Measurements from ENCODE around the gene FRMPD2.
"Not testable (repeated sequence)": the region's sequence is repeated elsewhere in the genome, so short reads cannot be mapped to it uniquely, and the experiment has no call there.

Gene FRMPD2

DNA sequence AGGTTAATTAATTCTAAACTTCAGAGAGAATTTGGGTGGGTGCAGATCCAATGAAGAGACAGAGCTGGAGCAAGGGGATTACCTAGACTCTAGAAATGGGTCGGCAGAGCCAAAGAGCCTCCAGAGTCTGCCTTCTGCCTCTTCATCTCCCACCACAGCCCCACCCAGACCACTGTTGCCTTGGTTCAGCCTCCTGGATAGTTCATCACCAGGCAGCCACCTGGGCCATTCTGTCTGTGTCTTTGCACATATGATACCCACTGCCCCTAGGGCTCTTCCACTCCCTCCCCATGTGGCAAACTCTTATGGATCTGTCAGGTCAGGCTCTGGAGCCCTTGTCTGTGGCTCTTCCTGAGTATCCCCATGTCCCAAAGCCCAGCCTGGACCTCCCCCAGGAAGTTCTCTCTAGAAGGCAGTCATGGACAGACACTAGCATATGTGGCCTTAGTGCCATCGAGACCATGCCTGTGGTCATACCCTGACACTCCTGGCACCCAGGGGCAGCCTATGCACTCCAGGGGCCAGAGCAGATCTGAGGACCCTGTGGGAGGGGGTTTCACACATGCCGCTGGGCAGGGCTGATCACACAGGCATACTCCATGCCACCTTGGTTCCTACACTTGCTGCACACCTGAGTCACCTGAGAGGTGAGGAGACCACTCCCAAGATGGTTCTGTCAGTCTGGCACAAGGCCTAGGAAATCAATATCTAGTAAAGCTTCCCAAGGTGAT, 41.6 kb downstream of the FRMPD2 start:
- DNase-seq, result no peak

- no peak for DNase-seq
Observed at GRCh38 chr10:48231699-48232315, 42.7 kb downstream of the FRMPD2 start.

GRCh38 chr10:48231178-48231577, 43.3 kb downstream of the FRMPD2 start:
- no peak for DNase-seq

GRCh38 chr10:48227213-48227612, 47.3 kb downstream of the FRMPD2 start:
- DNase-seq, result no peak

GRCh38 chr10:48224979-48225560, 49.4 kb downstream of the FRMPD2 start:
- no peak for DNase-seq

GRCh38 chr10:48224296-48224695, 50.2 kb downstream of the FRMPD2 start:
- DNase-seq, result no peak

- no peak for DNase-seq
Observed at GRCh38 chr10:48221814-48222213, 52.7 kb downstream of the FRMPD2 start.

DNA sequence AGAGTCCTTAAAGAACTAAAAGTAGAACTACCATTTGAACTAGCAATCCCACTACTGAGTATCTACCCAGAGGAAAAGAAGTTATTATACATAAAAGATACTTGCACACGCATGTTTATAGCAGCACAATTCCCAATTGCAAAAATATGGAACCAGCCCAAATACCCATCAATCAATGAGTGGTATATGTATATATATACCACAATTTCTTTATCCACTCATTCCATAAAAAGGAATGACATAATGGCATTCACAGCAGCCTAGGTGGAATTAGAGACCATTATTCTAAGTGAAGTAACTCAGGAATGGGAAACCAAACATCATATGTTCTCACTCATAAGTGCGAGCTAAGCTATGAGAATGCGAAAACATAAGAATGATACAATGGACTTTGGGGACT, 53.5 kb downstream of the FRMPD2 start:
- not testable (repeated sequence) for DNase-seq

DNA sequence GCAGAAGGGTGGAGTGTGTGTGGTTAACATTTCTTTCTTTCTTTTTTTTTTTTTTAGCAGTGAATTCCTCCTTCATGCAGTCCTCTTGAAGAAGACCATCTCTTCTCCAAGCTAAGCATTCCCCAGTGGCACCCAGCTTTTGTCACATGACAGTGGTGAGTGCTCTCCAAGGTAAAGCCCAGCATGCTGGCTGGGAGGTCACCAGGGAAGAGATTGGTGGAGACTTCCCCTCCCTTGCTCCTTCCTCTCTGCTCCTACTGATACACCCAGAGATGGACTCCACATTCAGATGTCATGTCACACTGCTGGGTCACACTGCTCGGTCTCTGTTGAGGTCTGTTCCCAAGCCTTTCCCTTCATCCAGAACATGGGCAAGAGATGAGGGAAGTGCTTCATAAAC, 55.3 kb downstream of the FRMPD2 start:
- no peak for DNase-seq

DNA sequence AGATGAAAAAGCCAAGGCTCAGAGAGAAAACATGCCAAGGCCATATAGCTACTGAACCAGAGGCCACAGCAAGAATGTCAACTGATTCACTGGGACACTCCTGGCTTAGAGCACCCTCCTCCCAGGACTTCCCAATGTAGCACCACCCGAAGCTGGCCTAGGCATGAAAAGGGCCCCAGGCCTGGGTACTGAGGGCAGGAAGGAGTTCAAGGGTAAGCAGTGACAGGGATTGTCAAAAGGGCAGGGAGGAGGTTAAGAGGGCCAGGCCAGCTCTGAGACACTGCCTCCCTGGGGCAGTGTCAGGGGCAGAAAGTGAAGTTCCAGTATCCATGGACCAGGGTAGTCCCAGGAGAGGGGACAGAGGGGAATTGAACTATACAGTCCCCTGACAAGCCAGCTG, 57.8 kb downstream of the FRMPD2 start:
- DNase-seq, result no peak

GRCh38 chr10:48216204-48216505, 58.3 kb downstream of the FRMPD2 start:
- DNase-seq, result no peak

- DNase-seq, result no peak
Observed at GRCh38 chr10:48215486-48216203, 58.9 kb downstream of the FRMPD2 start.

- DNase-seq, result no peak
Observed at GRCh38 chr10:48214716-48215485, 59.6 kb downstream of the FRMPD2 start.

DNA sequence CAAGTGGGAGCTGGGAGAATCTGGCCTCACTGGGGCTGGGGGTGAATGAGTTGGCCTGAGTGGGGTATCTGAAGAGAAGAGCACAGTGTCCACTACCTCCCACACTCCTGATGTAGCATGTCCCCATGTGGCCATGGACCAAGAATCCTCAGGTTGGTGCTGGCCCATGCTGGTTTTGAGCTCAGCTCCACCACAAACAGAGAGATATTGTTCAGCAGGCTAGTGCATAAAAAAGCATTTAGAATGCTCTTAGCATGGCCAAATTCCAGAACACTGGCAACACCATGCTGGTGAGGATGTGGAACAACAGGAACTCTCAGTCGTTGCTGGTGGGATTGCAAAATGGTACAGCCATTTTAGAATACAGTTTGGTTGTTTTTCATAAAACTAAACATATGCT, 61.4 kb downstream of the FRMPD2 start:
- DNase-seq, result no peak

DNA sequence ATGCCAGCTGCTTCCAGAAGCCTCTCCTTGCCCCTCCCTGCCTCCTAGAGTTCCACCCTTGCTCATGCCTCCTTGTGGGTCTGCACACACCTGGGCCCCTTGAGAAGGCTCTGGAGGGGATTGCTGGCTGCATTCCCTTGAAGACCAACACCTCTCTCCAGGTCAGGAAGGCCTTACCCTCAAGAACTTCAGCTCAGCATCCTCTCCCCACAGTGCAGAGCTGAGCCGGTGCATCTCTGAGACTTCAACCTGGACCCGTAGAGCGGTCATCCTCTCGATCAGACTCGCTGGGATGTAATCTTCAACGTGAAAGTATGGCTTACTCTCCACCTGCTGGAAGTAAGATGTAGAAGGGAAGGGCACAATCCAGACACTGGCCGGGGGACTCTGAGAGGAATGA, 62.7 kb downstream of the FRMPD2 start:
- no peak for DNase-seq

DNA sequence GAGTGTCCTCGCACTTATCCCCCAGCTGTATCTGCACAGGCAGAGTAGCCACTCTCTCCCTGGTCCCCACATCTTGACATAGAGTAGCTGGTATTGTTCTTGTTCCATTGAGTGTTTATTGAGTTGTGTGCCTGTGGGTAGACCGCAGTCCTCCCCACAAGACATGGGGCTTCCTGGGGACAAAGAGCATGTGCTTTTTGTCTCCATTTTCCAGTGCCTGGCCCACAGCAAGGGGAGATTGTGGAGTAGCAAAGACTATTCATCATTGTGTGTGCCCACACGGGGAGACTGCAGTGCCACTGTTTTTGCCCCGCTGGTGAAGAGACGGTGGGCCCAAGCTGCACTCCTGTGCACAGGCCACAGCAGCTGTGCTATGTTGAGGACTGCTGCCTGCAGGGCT, 63.5 kb downstream of the FRMPD2 start:
- no peak for DNase-seq

GRCh38 chr10:48210391-48210790, 64.1 kb downstream of the FRMPD2 start:
- DNase-seq, result no peak

- no peak for DNase-seq
Observed at GRCh38 chr10:48209241-48209640, 65.3 kb downstream of the FRMPD2 start.

- DNase-seq, result no peak
Observed at GRCh38 chr10:48207853-48208252, 66.6 kb downstream of the FRMPD2 start.

GRCh38 chr10:48206482-48207250, 67.8 kb downstream of the FRMPD2 start:
- no peak for DNase-seq

GRCh38 chr10:48205918-48206317, 68.6 kb downstream of the FRMPD2 start:
- DNase-seq, result no peak

All from NCI-H1930 (cell line).